Activated gamma-delta T cell (primary cell): ENCODE results near the gene ATP5PB.

ENCODE experiments used
- DNase-seq: peaks from one replicate; lab custom pipeline; 2025; lab: John Stamatoyannopoulos, UW

The ATP5PB gene

GRCh38 chr1:111446967-111447892, 2.0 kb upstream of the ATP5PB start:
- no peak for DNase-seq

GRCh38 chr1:111448482-111448917, 764 bp upstream of the ATP5PB start:
- DNase-seq, result no peak

- DNase-seq, result no peak
These were observed 396 bp downstream of the ATP5PB start for GRCh38 chr1:111449703-111450017.

- no peak for DNase-seq
These were observed 921 bp downstream of the ATP5PB start for GRCh38 chr1:111450185-111450584.

- no peak for DNase-seq
These were observed 3.3 kb downstream of the ATP5PB start for GRCh38 chr1:111452581-111452980.

- DNase-seq, result no peak
These were observed 4.4 kb downstream of the ATP5PB start for GRCh38 chr1:111453706-111454105.

GRCh38 chr1:111454859-111455641, 5.8 kb downstream of the ATP5PB start:
- DNase-seq, result no peak

- no peak for DNase-seq
These were observed 6.4 kb downstream of the ATP5PB start for GRCh38 chr1:111455642-111456031.

- DNase-seq, result no peak
These were observed 12.5 kb downstream of the ATP5PB start for GRCh38 chr1:111461765-111462164.

- no peak for DNase-seq
These were observed 13.2 kb downstream of the ATP5PB start for GRCh38 chr1:111462370-111463028.

- no peak for DNase-seq
These were observed 13.9 kb downstream of the ATP5PB start for GRCh38 chr1:111463029-111463683.

- no peak for DNase-seq
These were observed 16.5 kb downstream of the ATP5PB start for GRCh38 chr1:111465754-111466153.

- no peak for DNase-seq
These were observed 17.2 kb downstream of the ATP5PB start for GRCh38 chr1:111466480-111466879.

GRCh38 chr1:111467865-111468716, 18.8 kb downstream of the ATP5PB start:
- DNase-seq, result no peak

GRCh38 chr1:111468717-111469100, 19.4 kb downstream of the ATP5PB start:
- no peak for DNase-seq

- no peak for DNase-seq
These were observed 20.3 kb downstream of the ATP5PB start for GRCh38 chr1:111469539-111469938.

- DNase-seq, result no peak
These were observed 21.3 kb downstream of the ATP5PB start for GRCh38 chr1:111470596-111470995.

- no peak for DNase-seq
These were observed 21.7 kb downstream of the ATP5PB start for GRCh38 chr1:111471012-111471411.

GRCh38 chr1:111471538-111471937, 22.3 kb downstream of the ATP5PB start:
- DNase-seq, result no peak

- DNase-seq, result no peak
These were observed 24.8 kb downstream of the ATP5PB start for GRCh38 chr1:111474106-111474505.

GRCh38 chr1:111474521-111474920, 25.3 kb downstream of the ATP5PB start:
- DNase-seq, result no peak
